Liver (tissue), 9 donors: Measurements from ENCODE around the gene PTCRA. TPM values are rescaled to one million over a fixed set of nuclear protein-coding genes. Genes with fewer than 3 reads are reported as not detected.
"Not testable (repeated sequence)": the region's sequence is repeated elsewhere in the genome, so short reads cannot be mapped to it uniquely, and the experiment has no call there.

Experiments used
- DNase-seq: peaks from one replicate; pipeline ENCODE4 v3.0.0-alpha.2; 2017; ENCODE audit warnings: low spot score
- H3K27ac ChIP-seq, 2 donors: one replicate each; pipeline ENCODE4 v1.7.0; 2013; ENCODE audit warnings: inconsistent platforms in 2 of 2, low read length in 2 of 2, control low read depth in 1 of 2, low read depth in 1 of 2, mild to moderate bottlenecking in 1 of 2
- H3K27me3 ChIP-seq, 4 donors: one replicate each; pipeline versions ENCODE4 v1.6.1 to v1.7.0; 2013; ENCODE audit warnings: low read length in 3 of 4, inconsistent platforms in 1 of 4, mild to moderate bottlenecking in 1 of 4, moderate library complexity in 1 of 4; ENCODE audit not compliant: control insufficient read depth in 4 of 4, insufficient read depth in 4 of 4
- H3K36me3 ChIP-seq, 4 donors: one replicate each; pipeline versions ENCODE4 v1.6.1 to v1.7.0; 2013; ENCODE audit warnings: low read length in 3 of 4, mild to moderate bottlenecking in 3 of 4, low read depth in 1 of 4, moderate library complexity in 1 of 4; ENCODE audit not compliant: control insufficient read depth in 4 of 4, insufficient read depth in 3 of 4
- H3K4me1 ChIP-seq, 4 donors: one replicate each; pipeline versions ENCODE4 v1.6.1 to v1.7.0; 2013; ENCODE audit warnings: low read length in 3 of 4, mild to moderate bottlenecking in 3 of 4, moderate library complexity in 1 of 4; ENCODE audit not compliant: control insufficient read depth in 4 of 4, insufficient read depth in 4 of 4
- H3K4me3 ChIP-seq, 3 donors: one replicate each; pipeline versions ENCODE4 v1.6.1 to v1.7.0; 2013; ENCODE audit warnings: low read length in 3 of 3, control low read depth in 1 of 3, low read depth in 1 of 3, mild to moderate bottlenecking in 1 of 3
- H3K9ac ChIP-seq, 2 donors: one replicate each; pipeline ENCODE4 v1.7.0; 2013; ENCODE audit warnings: low read length in 2 of 2, mild to moderate bottlenecking in 2 of 2, moderate library complexity in 2 of 2, control low read depth in 1 of 2, low read depth in 1 of 2
- H3K9me3 ChIP-seq, 4 donors: one replicate each; pipeline versions ENCODE4 v1.6.1 to v1.7.0; 2013; ENCODE audit warnings: low read length in 3 of 4; ENCODE audit not compliant: control insufficient read depth in 4 of 4
- ATF3 ChIP-seq: IDR thresholded peaks from 2 replicates; pipeline ENCODE4 v1.6.1; 2016; ENCODE audit warnings: antibody characterized with exemption
- CTCF ChIP-seq: fragments of 150-350 bp; IDR thresholded peaks from 2 replicates; pipeline ENCODE4 v1.5.1; 2017; ENCODE audit warnings: improper control_type of control experiment, low read depth, low read length; ENCODE audit not compliant: missing input control
- EGR1 ChIP-seq, 2 donors: IDR thresholded peaks; 2 replicates each; pipeline ENCODE4 v1.6.1; 2016 to 2018; ENCODE audit warnings: antibody characterized with exemption in 2 of 2, low read depth in 2 of 2
- FOXA1 ChIP-seq: IDR thresholded peaks from 2 replicates; pipeline ENCODE4 v1.6.1; 2016; ENCODE audit warnings: antibody characterized with exemption
- FOXA2 ChIP-seq: IDR thresholded peaks from 2 replicates; pipeline ENCODE4 v1.6.1; 2016; ENCODE audit warnings: antibody characterized with exemption
- GABPA ChIP-seq, 2 donors: IDR thresholded peaks in 1 of 2; conservative IDR thresholded peaks in 1 of 2; 2 replicates each; pipeline ENCODE4 v1.6.1; 2016; ENCODE audit warnings: antibody characterized with exemption in 2 of 2, mild to moderate bottlenecking in 1 of 2, moderate library complexity in 1 of 2
- HNF4A ChIP-seq, 2 donors: conservative IDR thresholded peaks; 2 replicates each; pipeline ENCODE4 v1.6.1; 2016; ENCODE audit warnings: antibody characterized with exemption in 2 of 2, mild to moderate bottlenecking in 2 of 2
- JUND ChIP-seq, 2 donors: IDR thresholded peaks; 2 replicates each; pipeline ENCODE4 v1.6.1; 2016; ENCODE audit warnings: antibody characterized with exemption in 2 of 2
- MAX ChIP-seq: IDR thresholded peaks from 2 replicates; pipeline ENCODE4 v1.6.1; 2016; ENCODE audit warnings: antibody characterized with exemption
- RAD21 ChIP-seq, 2 donors: IDR thresholded peaks; 2 replicates each; pipeline ENCODE4 v1.6.1; 2016; ENCODE audit warnings: antibody characterized with exemption in 2 of 2, mild to moderate bottlenecking in 2 of 2
- REST ChIP-seq: IDR thresholded peaks from 2 replicates; pipeline ENCODE4 v1.6.1; 2016; ENCODE audit warnings: antibody characterized with exemption, mild to moderate bottlenecking
- RXRA ChIP-seq, 2 donors: IDR thresholded peaks; 2 replicates each; pipeline ENCODE4 v1.6.1; 2017 to 2018; ENCODE audit warnings: antibody characterized with exemption in 2 of 2, mild to moderate bottlenecking in 1 of 2
- SP1 ChIP-seq: IDR thresholded peaks from 2 replicates; pipeline ENCODE4 v1.6.1; 2018; ENCODE audit warnings: antibody characterized with exemption, mild to moderate bottlenecking
- TAF1 ChIP-seq: conservative IDR thresholded peaks from 2 replicates; pipeline ENCODE4 v1.6.1; 2016; ENCODE audit warnings: antibody characterized with exemption, mild to moderate bottlenecking
- YY1 ChIP-seq: IDR thresholded peaks from 2 replicates; pipeline ENCODE4 v1.6.1; 2016; ENCODE audit warnings: antibody characterized with exemption, mild to moderate bottlenecking
- ZBTB33 ChIP-seq: IDR thresholded peaks from 2 replicates; pipeline ENCODE4 v1.6.1; 2016; ENCODE audit warnings: antibody characterized with exemption
- WGBS: extraction: QIAGEN DNeasy Blood & Tissue Kit; methylation state at CpG from one replicate; pipeline ENCODE4 v1.1.7; 2013; 5-methylcytosine and 5-hydroxymethylcytosine counted together
- polyA plus RNA-seq, 2 donors: library from polyadenylated mRNA; stranded (reverse) in 1 of 2; unstranded in 1 of 2; fragments of 200-250 nt in 1 of 2; fragments of >200 nt in 1 of 2; fragmentation: Nextera tagmentation in 1 of 2; extraction: Ambion mirVana in 1 of 2; gene quantifications; one replicate each; pipeline versions ENCODE4 v1.2.1 to v1.2.3, GENCODE V29; 2013 to 2015
- total RNA-seq, 2 donors: library from RNA; depleted of rRNA; stranded (reverse); fragments of >200 nt; gene quantifications; one replicate each; pipeline ENCODE4 v1.2.3, GENCODE V29; 2014
- donor health status: healthy.
- donor health status: healthy.
- donor health status: healthy.
- donor health status: healthy.
- donor health status: healthy.

The PTCRA gene
- total and polyA plus RNA-seq, 4 donors, result 0.63 to 1.1 TPM; not detected in 2

GRCh38 chr6:42952389-42952788, 36.5 kb downstream of the PTCRA start:
- Histone ChIP-seq H3K27ac (no peak overlapping the region), H3K36me3 (no peaks in the 10 kb centered on the region), H3K4me3 (no peak overlapping the region), H3K27me3 (no peaks in the 10 kb centered on the region), H3K9ac (no peak overlapping the region), H3K9me3 (no peaks in the 10 kb centered on the region), H3K4me1 (no peaks in the 10 kb centered on the region)
- 94% methylated on average over 4 of the region's 4 CpGs for WGBS
- no peak for TF ChIP-seq FOXA2
- TF ChIP-seq MAX, result no peak
- TF ChIP-seq CTCF, result no peak
- TF ChIP-seq RXRA (IDR thresholded peaks at IDR 0.05), result no peak
- TF ChIP-seq ATF3, result no peak
- no peak for TF ChIP-seq EGR1 (IDR thresholded peaks at IDR 0.05; ENCODE audit: low read depth in 2 of 2)
- no peak for TF ChIP-seq YY1
- no peak for TF ChIP-seq REST
- no peak for TF ChIP-seq GABPA (IDR thresholded peaks at IDR 0.05 in 1 of 2, conservative IDR thresholded peaks at IDR 0.05 in 1 of 2)
- no peak for TF ChIP-seq RAD21 (IDR thresholded peaks at IDR 0.05)
- TF ChIP-seq HNF4A (conservative IDR thresholded peaks at IDR 0.05), result no peak
- TF ChIP-seq FOXA1, result no peak
- no peak for DNase-seq

- not testable (repeated sequence) for H3K4me1 ChIP-seq, H3K36me3 ChIP-seq, H3K27ac ChIP-seq, H3K9me3 ChIP-seq, H3K4me3 ChIP-seq, H3K9ac ChIP-seq, DNase-seq, H3K27me3 ChIP-seq
- 92% methylated on average over 4 of the region's 4 CpGs for WGBS
Observed at GRCh38 chr6:42954405-42954804, 38.6 kb downstream of the PTCRA start.

- Histone ChIP-seq H3K27ac (no peak overlapping the region), H3K9me3 (no peaks in the 10 kb centered on the region), H3K9ac (no peak overlapping the region), H3K4me1 (peaks cover 3 to 32% (median 25%) of the 10 kb centered on the region in 4 donors), H3K4me3 (no peak overlapping the region), H3K27me3 (no peaks in the 10 kb centered on the region), H3K36me3 (peaks cover 0 to 5% (median 3%) of the 10 kb centered on the region in 4 donors)
- TF ChIP-seq FOXA2 (no peak), TAF1 (no peak), RAD21 (IDR thresholded peaks at IDR 0.05) (no peak), EGR1 (IDR thresholded peaks at IDR 0.05; ENCODE audit: low read depth in 2 of 2) (no peak), SP1 (no peak), ZBTB33 (no peak), HNF4A (conservative IDR thresholded peaks at IDR 0.05) (no peak), JUND (IDR thresholded peaks at IDR 0.05) (no peak), GABPA (IDR thresholded peaks at IDR 0.05 in 1 of 2, conservative IDR thresholded peaks at IDR 0.05 in 1 of 2) (no peak), REST (no peak), ATF3 (no peak)
- WGBS, result 92% methylated on average over 8 of the region's 8 CpGs
- no peak for DNase-seq
Observed at GRCh38 chr6:42958125-42958524, 42.3 kb downstream of the PTCRA start.
